Spleen (tissue), 11 donors: ENCODE data around the gene PROM2. TPM values are rescaled to one million over a fixed set of nuclear protein-coding genes. Genes with fewer than 3 reads are reported as not detected.

ENCODE experiments used
- DNase-seq: peaks from one replicate; pipeline ENCODE4 v3.0.0-alpha.2; 2020
- H3K27ac ChIP-seq, 8 donors: fragments of 200-600 bp; sonication (generic) in 7 of 8; 1 replicate in 4 of 8; 2 replicates in 4 of 8; pipeline versions ENCODE4 v1.5.0 to v1.8.0; 2016 to 2021; ENCODE audit warnings: inconsistent platforms in 4 of 8, mild to moderate bottlenecking in 4 of 8, moderate library complexity in 1 of 8
- H3K27me3 ChIP-seq, 7 donors: fragments of 200-600 bp; sonication (generic) in 6 of 7; replicated peaks in 1 of 7; 1 replicate in 4 of 7; 2 replicates in 3 of 7; pipeline versions ENCODE4 v1.5.0 to v1.8.0; 2016 to 2021; ENCODE audit warnings: inconsistent platforms in 3 of 7, mild to moderate bottlenecking in 1 of 7
- H3K36me3 ChIP-seq, 6 donors: fragments of 200-600 bp; sonication (generic) in 5 of 6; 1 replicate in 4 of 6; 2 replicates in 2 of 6; pipeline versions ENCODE4 v1.5.0 to v1.8.0; 2016 to 2021; ENCODE audit warnings: inconsistent platforms in 2 of 6
- H3K4me1 ChIP-seq, 6 donors: fragments of 200-600 bp; sonication (generic) in 5 of 6; 1 replicate in 3 of 6; 2 replicates in 3 of 6; pipeline versions ENCODE4 v1.5.0 to v1.8.0; 2016 to 2021; ENCODE audit warnings: inconsistent platforms in 3 of 6
- H3K4me3 ChIP-seq, 8 donors: fragments of 200-600 bp; sonication (generic) in 7 of 8; 1 replicate in 4 of 8; 2 replicates in 4 of 8; pipeline versions ENCODE4 v1.5.0 to v1.8.0; 2016 to 2021; ENCODE audit warnings: inconsistent platforms in 4 of 8, mild to moderate bottlenecking in 4 of 8, moderate library complexity in 2 of 8
- H3K9me3 ChIP-seq, 8 donors: fragments of 200-600 bp; sonication (generic) in 7 of 8; 1 replicate in 4 of 8; 2 replicates in 4 of 8; pipeline versions ENCODE4 v1.5.0 to v1.8.0; 2016 to 2021; ENCODE audit warnings: inconsistent platforms in 4 of 8
- CTCF ChIP-seq, 11 experiments: fragments of 200-600 bp in 7 of 11; fragments of 450-650 bp in 4 of 11; sonication (generic) in 4 of 11; IDR thresholded peaks in 8 of 11; conservative IDR thresholded peaks in 3 of 11; 1 replicate in 7 of 11; 2 replicates in 4 of 11; pipeline versions ENCODE4 v1.4.0 to v1.8.0; 2016 to 2021; ENCODE audit warnings: antibody characterized with exemption in 11 of 11, inconsistent platforms in 4 of 11, mild to moderate bottlenecking in 1 of 11
- POLR2A ChIP-seq, 3 donors: fragments of 450-650 bp; IDR thresholded peaks; one replicate each; pipeline ENCODE4 v1.5.1; 2017; ENCODE audit warnings: antibody characterized with exemption in 3 of 3, mild to moderate bottlenecking in 1 of 3
- POLR2AphosphoS5 ChIP-seq, 3 donors: sonication (generic); formaldehyde crosslinking; IDR thresholded peaks; one replicate each; pipeline ENCODE4 v1.5.1; 2017; ENCODE audit warnings: antibody characterized with exemption in 3 of 3
- WGBS, 5 donors: extraction: QIAGEN DNeasy Blood & Tissue Kit in 3 of 5; methylation state at CpG; one replicate each; pipeline versions ENCODE4 v1.1.5 to v1.1.7; 2013 to 2018; 5-methylcytosine and 5-hydroxymethylcytosine counted together
- intact Hi-C: fragments of 100-400 bp; cut with DNase I; formaldehyde crosslinking; loops from one replicate; pipeline ENCODE4 v1.15.0; 2023; ENCODE audit warnings: low total_unique reads
- polyA plus RNA-seq, 3 donors: library from polyadenylated mRNA; stranded (reverse); fragments of 200-250 nt; gene quantifications; one replicate each; pipeline ENCODE4 v1.2.1, GENCODE V29; 2013
- total RNA-seq, 7 donors: library from RNA; depleted of rRNA in 3 of 7; stranded (reverse); fragments of >200 nt in 3 of 7; fragmentation: NEBNext Ultra II Directional in 4 of 7; extraction: Animal tissue kit (Norgen Biotek cat#: 25700) in 4 of 7; gene quantifications; one replicate each; pipeline versions ENCODE4 v1.1.0 to v1.2.1, GENCODE V29; 2016 to 2021
- donor health status: healthy with polysubstance abuse.
- donor health status: DM: no; HTN: no; CAD: no; lungs with moderate emphysema.
- donor health status: DM: no; HTN: no; CAD: no.
- donor health status: Bipolar disorder and iron deficiency.
- donor health status: healthy.
- donor health status: DM: no; HTN: no; CAD: no.
- donor health status: DM: yes; HTN: yes; CAD: no.

PROM2 gene
- total and polyA plus RNA-seq, 10 donors, result 0.21 to 4.9 (median 1.4) TPM

DNA sequence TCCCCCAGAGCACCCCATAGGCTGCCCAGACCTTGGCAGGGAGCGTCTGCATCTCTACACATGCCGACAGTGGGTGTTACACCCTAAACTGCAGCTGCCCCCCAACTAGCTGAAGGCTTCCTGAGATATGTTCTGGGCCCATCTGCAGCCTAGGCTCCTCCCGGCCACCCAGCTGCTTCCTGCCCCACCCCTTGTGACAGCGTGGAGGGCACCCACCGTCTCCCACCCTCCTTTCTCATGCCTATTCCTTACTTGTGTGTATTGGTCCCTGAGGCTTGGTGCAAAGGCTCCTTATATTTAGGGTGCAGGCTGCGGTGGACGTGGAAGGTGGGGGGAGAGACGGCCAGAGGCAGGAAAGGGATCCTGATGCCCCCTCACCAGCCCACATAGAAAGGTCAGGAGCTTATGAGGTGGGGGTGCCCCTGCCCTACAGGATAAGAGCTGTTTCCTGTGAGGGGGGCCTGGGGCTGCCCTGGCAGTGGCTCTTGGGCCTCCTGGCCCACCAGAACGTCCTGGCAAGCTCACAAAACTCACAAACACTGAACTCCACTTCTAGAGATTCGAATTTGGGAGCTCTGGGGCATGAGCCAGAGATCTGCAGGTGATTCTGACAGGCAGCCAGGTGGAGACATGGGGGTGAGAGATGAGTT is 7.3 kb upstream of the PROM2 start:
- intact Hi-C loops, result no loop called here
- Histone ChIP-seq H3K4me1 (no peaks in the 10 kb centered on the region), H3K9me3 (no peaks in the 10 kb centered on the region), H3K36me3 (no peaks in the 10 kb centered on the region), H3K27ac (no peak overlapping the region), H3K4me3 (no peak overlapping the region), H3K27me3 (no peaks in the 10 kb centered on the region)
- DNase-seq, result peak; percentile 66
- TF ChIP-seq POLR2AphosphoS5 (IDR thresholded peaks at IDR 0.05) (no peak), POLR2A (IDR thresholded peaks at IDR 0.05) (no peak), CTCF (IDR thresholded peaks at IDR 0.05 in 8 of 11, conservative IDR thresholded peaks at IDR 0.05 in 3 of 11) (no peak)
- 56 to 71% (median 59%) methylated on average over 9 to 10 of the region's 10 CpGs for WGBS, 5 donors

- no peaks in the 10 kb centered on the region for H3K4me1 ChIP-seq
- TF ChIP-seq CTCF (IDR thresholded peaks at IDR 0.05 in 8 of 11, conservative IDR thresholded peaks at IDR 0.05 in 3 of 11), result no peak
- TF ChIP-seq POLR2AphosphoS5 (IDR thresholded peaks at IDR 0.05), result no peak
- no peak for TF ChIP-seq POLR2A (IDR thresholded peaks at IDR 0.05)
- no peak overlapping the region for H3K4me3 ChIP-seq
- intact Hi-C loops, result no loop called here
- no peaks in the 10 kb centered on the region for H3K36me3 ChIP-seq
- DNase-seq, result peak; percentile 44
- no peak overlapping the region for H3K27ac ChIP-seq
- WGBS, 5 donors, result 76 to 82% (median 80%) methylated on average over 10 to 11 of the region's 11 CpGs
- no peaks in the 10 kb centered on the region for H3K9me3 ChIP-seq
- no peaks in the 10 kb centered on the region for H3K27me3 ChIP-seq
Observed at GRCh38 chr2:95267458-95268210, 6.6 kb upstream of the PROM2 start.

DNA sequence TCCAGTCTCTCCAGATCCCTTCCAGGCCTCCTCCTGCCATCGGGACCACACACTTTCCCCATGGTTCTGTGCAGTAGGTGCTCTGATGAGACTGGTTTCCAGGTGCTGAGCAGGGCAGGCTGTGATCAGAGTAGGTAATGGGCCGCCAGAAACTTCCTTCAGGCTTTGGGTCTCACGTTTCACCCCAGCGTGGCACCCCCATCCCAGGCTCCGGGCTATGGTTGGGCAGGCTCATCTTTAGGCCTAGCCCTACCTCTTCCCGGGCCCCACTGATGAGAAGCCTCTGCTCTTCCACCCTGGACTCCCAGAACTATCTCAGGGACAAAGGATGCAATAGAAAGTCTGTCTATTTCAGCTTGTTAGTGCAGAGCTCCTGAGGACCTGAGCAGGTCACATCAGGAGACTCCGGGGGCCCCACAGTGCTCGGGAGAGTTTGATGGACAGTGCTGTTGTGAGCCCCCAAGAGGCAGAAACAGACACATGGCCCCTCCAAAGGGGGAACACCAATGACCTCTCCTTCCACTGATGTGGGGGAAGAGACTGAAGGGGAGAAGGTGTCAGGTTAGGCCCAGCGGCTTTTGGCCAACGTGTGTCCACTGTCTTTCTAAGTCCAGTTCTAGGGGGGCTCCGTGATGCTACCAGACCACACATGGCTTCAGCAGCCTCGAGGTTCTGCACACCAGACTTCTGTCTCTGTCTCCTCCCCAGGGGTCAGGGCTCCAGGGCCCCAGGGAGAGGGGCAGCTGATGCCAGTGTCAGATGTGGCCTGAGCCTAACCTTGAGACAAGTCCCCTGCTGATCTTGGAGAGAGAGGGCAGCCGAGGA is 5.8 kb upstream of the PROM2 start:
- peak; percentile 53 for DNase-seq
- Histone ChIP-seq H3K27ac (no peak overlapping the region), H3K4me1 (no peaks in the 10 kb centered on the region), H3K36me3 (no peaks in the 10 kb centered on the region), H3K4me3 (no peak overlapping the region), H3K9me3 (no peaks in the 10 kb centered on the region), H3K27me3 (no peaks in the 10 kb centered on the region)
- TF ChIP-seq CTCF (IDR thresholded peaks at IDR 0.05 in 8 of 11, conservative IDR thresholded peaks at IDR 0.05 in 3 of 11) (no peak), POLR2AphosphoS5 (IDR thresholded peaks at IDR 0.05) (no peak), POLR2A (IDR thresholded peaks at IDR 0.05) (no peak)
- WGBS, 5 donors, result 83 to 91% (median 87%) methylated on average over 13 of the region's 13 CpGs
- intact Hi-C loops, result no loop called here
